ENCODE measurements around the gene RORC.

DNA sequence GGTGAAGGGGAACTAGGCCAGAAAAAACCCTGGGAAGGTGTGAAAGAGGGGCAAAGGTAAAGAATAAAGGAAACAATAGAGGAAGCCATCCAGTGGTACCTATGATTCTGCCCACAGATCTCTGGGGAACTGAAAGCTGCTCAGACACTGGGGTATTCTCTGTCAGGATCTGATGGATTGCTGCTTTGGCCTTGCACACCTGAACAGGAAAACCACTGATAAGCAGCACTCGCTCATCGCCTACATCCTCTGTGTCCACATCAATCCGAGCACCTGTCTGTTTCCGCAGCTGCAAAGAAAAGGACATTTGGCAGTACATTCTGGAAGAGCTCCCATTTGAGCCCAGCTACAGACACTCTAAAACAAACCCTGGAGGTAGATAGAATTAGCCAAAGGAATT lies 51.8 kb downstream of the RORC start:
- TF ChIP-seq ESRRG (CRISPR knock-in tag; IDR thresholded peaks at IDR 0.05) (no peak), CSDC2 (CRISPR knock-in tag; IDR thresholded peaks at IDR 0.05) (no peak), PPARA (CRISPR knock-in tag; IDR thresholded peaks at IDR 0.05; ENCODE audit: borderline replicate concordance) (no peak)

Measured in SK-N-SH treated with all-trans-retinoic acid at 6 μM for 48 hours (cell line).